Measurements from ENCODE around the gene TMEM141.
"Not testable (repeated sequence)": the region's sequence is repeated elsewhere in the genome, so short reads cannot be mapped to it uniquely, and the experiment has no call there.

Gene TMEM141

DNA sequence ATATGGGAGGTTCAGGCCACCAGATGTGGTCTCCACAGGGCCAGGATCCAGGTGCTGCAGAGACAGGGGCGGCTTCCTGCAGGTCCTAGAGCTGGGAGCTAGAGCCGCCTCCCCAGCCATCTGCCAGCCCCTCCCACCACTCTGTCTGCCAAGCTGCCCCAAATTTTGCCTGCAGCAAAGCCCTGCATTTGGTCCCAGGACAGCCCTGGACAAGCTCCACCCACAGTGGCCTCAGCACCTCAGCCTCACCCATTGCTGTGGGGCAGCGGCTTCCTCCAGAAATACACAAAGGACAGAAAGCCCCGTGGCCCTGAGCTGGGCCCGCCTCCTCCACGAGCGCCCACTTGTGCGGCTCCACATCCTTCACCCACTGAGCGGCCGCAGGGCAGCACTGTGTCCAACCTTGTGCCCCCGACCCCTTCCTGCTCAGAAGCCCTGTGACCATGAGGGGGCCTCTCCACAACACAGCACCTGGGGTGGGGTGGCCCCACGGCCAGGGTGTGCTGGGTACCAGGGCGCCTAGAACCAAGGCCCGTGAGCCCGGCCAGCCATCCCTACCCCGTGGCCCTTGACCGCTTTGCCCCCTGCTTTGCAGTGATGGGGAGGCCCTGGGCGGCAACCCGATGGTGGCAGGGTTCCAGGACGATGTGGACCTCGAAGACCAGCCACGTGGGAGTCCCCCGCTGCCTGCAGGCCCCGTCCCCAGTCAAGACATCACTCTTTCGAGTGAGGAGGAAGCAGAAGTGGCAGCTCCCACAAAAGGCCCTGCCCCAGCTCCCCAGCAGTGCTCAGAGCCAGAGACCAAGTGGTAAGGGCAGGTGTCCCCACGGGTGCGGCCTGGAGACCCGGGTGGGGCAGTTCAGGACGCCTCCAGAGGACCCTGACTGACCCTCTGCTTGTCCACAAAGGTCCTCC is 47.4 kb downstream of the TMEM141 start:
- TF ChIP-seq, protein P1, sequence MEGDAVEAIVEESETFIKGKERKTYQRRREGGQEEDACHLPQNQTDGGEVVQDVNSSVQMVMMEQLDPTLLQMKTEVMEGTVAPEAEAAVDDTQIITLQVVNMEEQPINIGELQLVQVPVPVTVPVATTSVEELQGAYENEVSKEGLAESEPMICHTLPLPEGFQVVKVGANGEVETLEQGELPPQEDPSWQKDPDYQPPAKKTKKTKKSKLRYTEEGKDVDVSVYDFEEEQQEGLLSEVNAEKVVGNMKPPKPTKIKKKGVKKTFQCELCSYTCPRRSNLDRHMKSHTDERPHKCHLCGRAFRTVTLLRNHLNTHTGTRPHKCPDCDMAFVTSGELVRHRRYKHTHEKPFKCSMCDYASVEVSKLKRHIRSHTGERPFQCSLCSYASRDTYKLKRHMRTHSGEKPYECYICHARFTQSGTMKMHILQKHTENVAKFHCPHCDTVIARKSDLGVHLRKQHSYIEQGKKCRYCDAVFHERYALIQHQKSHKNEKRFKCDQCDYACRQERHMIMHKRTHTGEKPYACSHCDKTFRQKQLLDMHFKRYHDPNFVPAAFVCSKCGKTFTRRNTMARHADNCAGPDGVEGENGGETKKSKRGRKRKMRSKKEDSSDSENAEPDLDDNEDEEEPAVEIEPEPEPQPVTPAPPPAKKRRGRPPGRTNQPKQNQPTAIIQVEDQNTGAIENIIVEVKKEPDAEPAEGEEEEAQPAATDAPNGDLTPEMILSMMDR (IDR thresholded peaks at IDR 0.05; ENCODE audit: low read depth, low read length), result no peak
- DNase-seq (ENCODE audit: low read depth in 2 of 2), result no peak
- no peak overlapping the region for H3K4me3 ChIP-seq (replicated peaks in 1 of 2; ENCODE audit: low read depth in 2 of 2, low read length in 2 of 2)

DNA sequence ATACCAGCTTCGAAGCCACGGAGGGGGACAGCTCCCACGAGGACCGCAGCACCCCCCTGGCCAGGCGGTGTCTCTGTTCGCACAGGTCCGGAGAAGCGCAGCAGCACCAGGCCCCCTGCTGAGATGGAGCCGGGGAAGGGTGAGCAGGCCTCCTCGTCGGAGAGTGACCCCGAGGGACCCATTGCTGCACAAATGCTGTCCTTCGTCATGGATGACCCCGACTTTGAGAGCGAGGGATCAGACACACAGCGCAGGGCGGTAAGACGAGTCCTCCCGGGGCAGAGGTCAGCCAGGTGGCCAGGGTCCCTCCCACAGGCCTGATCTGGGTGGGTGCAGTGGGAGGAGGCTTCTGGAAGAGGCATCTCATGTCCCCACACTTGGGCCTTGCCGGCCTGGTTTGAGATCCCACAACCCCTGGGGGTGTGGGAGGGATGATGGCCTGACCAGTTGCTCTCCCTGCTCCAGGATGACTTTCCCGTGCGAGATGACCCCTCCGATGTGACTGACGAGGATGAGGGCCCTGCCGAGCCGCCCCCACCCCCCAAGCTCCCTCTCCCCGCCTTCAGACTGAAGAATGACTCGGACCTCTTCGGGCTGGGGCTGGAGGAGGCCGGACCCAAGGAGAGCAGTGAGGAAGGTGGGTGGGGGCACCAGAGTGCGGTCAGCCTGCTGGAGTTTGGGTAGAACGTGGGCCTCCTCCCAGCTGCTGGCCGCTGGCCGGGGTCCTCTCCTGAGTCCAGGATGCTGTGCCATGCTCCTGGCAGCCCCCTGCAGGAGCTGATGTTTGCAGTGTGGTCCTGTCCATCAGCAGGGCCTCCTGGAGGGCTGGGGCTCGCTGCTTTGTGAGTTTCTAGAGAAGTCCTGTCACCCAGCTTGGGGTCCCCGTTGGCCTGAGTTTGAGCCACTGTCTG is 48.3 kb downstream of the TMEM141 start:
- no peak overlapping the region for H3K4me3 ChIP-seq (replicated peaks in 1 of 2; ENCODE audit: low read depth in 2 of 2, low read length in 2 of 2)
- TF ChIP-seq, protein P1 (IDR thresholded peaks at IDR 0.05; ENCODE audit: low read depth, low read length), result no peak
- no peak for DNase-seq (ENCODE audit: low read depth in 2 of 2)

DNA sequence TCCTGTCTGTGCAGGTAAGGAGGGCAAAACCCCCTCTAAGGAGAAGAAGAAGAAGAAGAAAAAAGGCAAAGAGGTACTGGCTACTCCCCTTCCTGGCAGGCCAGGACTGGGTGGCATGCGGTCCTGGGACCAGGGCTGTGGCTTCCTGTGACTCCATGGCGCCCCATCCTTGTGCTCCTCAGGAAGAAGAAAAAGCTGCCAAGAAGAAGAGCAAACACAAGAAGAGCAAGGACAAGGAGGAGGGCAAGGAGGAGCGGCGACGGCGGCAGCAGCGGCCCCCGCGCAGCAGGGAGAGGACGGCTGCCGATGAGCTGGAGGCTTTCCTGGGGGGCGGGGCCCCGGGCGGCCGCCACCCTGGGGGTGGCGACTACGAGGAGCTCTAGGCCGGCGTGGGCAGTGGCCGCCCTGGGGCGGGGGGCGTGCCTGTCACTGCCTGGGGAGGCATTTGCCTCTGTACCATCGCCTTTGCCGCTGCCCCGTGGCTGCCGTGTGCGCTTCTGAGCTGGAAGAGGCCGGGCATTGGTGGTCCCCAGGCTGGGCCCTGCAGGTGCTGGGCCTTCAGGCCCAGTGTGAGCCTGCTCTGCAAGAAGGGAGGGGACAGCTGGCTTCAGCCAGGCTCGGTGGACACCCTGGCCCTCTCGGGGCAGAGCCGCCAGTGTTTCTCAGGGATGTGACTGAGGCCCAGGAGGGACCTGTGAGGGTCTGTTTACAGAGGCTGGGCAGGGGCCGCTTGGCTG is 49.2 kb downstream of the TMEM141 start:
- no peak overlapping the region for H3K4me3 ChIP-seq (replicated peaks in 1 of 2; ENCODE audit: low read depth in 2 of 2, low read length in 2 of 2)
- TF ChIP-seq, protein P1 (IDR thresholded peaks at IDR 0.05; ENCODE audit: low read depth, low read length), result no peak
- no peak for DNase-seq (ENCODE audit: low read depth in 2 of 2)

DNA sequence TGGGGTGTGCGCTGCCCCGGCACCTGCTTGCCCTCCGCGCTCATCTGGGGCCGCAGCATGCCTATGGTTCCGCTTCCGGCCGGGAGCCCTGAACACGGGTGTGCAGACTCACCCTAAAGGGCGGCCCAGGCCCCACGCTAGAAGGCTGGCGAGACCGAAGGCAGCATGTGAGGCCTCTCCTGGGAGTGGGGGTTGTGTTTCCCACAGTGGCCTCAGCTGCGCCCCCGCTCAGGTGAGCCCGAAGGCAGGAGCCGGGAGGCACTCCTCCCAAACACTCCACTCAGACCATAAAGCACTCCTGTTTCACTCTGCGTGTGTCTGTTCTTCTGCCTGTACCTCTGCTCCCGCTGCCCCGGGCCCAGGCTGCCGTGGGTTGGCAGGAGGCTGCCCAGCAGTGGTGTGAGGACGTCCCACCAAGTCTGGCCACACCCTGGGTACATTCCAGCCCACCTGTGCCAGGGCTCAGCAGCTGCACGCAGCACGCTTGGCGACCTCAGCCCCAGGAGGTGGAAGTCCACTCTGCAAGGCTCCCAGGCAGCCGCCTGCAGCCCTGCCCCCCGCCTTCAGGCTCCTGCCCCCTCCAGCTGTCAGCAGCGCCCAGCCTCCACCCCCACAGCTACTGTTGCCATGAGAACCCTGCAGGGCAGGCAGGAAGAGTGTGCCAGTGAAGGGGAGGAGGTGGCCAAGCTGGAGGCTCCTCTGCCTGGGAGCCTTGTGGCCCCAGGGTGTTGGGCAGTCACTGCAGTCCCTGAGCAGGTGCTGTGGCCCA is 49.9 kb downstream of the TMEM141 start:
- peak; percentile 44 to 76 for DNase-seq (ENCODE audit: low read depth in 2 of 2)
- TF ChIP-seq, protein P1 (IDR thresholded peaks at IDR 0.05; ENCODE audit: low read depth, low read length), result no peak
- H3K4me3 ChIP-seq (replicated peaks in 1 of 2; ENCODE audit: low read depth in 2 of 2, low read length in 2 of 2), result no peak overlapping the region

DNA sequence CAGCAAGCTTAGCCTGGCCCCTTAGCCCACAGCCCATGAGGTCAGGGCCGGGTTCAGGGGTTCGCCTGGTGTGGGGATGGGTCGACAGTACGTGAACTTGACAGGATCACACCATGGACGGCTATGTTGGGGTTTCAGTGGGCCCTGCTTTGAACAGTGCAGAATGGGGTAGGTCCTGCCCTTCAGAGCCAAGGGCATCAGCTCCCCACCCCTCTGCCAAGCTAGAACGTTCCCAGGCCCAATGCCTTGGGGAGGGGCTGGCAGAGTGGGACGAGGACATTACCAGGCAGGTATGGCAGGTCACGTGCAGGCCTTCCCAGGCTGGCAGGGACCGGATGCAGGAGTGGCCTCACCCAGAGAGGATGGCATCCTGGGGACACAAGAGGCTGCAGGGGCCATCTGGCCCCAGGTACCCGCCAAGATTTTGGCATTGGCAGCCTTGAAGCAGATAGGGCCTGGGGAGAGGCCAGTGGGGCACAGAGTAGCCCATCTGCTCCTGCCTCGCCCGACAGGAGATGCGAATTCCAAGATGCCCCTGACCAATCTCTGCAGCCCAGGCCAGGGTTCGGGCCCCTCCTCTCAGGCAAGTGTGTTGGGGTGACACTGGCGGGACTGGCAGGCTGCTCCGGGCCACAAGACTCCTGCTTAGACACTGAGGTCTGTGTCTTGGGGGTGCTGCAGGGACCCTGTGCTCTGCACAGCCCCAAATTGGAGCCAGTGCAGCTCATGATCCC is 50.7 kb downstream of the TMEM141 start:
- H3K4me3 ChIP-seq (replicated peaks in 1 of 2; ENCODE audit: low read depth in 2 of 2, low read length in 2 of 2), result peak overlapping the region in 1 of 2 donors; percentile 58
- not testable (repeated sequence) for DNase-seq (ENCODE audit: low read depth in 2 of 2)

DNA sequence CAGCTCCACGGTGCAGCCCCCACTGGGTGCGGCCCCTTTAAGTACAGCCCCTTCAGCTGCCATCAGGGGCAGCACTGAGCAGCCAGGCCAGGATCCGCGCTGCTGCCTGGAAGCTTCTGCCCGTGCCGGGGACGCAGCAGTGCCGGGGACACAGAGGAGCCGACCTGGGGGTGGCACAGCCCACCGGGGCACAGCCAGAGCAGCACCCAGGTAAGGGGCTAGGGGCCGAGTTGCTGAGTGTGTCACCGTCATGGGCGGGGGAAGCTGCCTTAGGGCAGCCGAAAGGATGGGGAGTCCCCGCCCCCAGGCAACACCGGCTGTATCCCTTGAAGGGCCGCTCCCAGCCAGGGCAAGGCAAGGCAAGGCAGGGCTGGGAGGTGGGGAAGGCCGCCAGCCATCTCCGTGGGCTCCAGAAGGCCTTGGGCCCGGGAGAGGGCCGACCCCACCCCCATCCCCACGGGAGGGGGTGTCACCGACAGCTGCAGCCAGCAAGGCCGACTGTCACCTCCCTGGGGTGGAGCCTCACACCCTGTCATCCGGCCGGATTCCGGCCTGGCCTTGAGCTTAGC is 51.3 kb downstream of the TMEM141 start, which contains the start of gene AJM1:
AJM1 (plus strand) TSS at position 99 of the 569 bp plus-strand sequence. CDS start 1,937 bp downstream, outside the sequence.
- TF ChIP-seq, protein P1 (IDR thresholded peaks at IDR 0.05; ENCODE audit: low read depth, low read length), result peak; percentile 90
- DNase-seq (ENCODE audit: low read depth in 2 of 2), result peak; percentile 79
- H3K4me3 ChIP-seq (replicated peaks in 1 of 2; ENCODE audit: low read depth in 2 of 2, low read length in 2 of 2), result peak within 1 kb of the TSS; percentile 47 to 58

All from cardiac fibroblast (primary cell).